HG02798 (cell line): ENCODE data around the gene PHF13.

Experiments
- ATAC-seq: cut with Tn5 transposase; IDR thresholded peaks from one replicate; pipeline ENCODE4 v1.9.1; 2021; ENCODE audit warnings: mild to moderate bottlenecking; ENCODE audit not compliant: unreplicated experiment, poor library complexity

PHF13 gene

GRCh38 chr1:6601049-6601922 is 12.2 kb upstream of the PHF13 start:
- peak; percentile 32 for ATAC-seq

GRCh38 chr1:6601923-6602668 is 11.4 kb upstream of the PHF13 start:
- peak; percentile 9 for ATAC-seq

- ATAC-seq = peak; percentile 65
Observed at GRCh38 chr1:6602669-6603237, 10.8 kb upstream of the PHF13 start, which contains the start of gene KLHL21. Gene KLHL21 (minus strand): TSS chr1:6602869. CDS start chr1:6602817, 52 bp downstream.

- no peak for ATAC-seq
Observed at GRCh38 chr1:6603238-6603914, 10.2 kb upstream of the PHF13 start.

- ATAC-seq = no peak
Observed at GRCh38 chr1:6603915-6604558, 9.5 kb upstream of the PHF13 start.

- ATAC-seq = no peak
Observed at GRCh38 chr1:6612641-6613360, 730 bp upstream of the PHF13 start.

GRCh38 chr1:6614019-6614928 is 743 bp downstream of the PHF13 start:
- no peak for ATAC-seq

- ATAC-seq = no peak
Observed at GRCh38 chr1:6614929-6615785, 1.6 kb downstream of the PHF13 start.

GRCh38 chr1:6619045-6619444 is 5.5 kb downstream of the PHF13 start:
- ATAC-seq = no peak

GRCh38 chr1:6621429-6622391 is 8.2 kb downstream of the PHF13 start:
- no peak for ATAC-seq

GRCh38 chr1:6622396-6623152 is 9.0 kb downstream of the PHF13 start:
- ATAC-seq = no peak

GRCh38 chr1:6623269-6623965 is 9.9 kb downstream of the PHF13 start:
- no peak for ATAC-seq

GRCh38 chr1:6624710-6625583 is 11.4 kb downstream of the PHF13 start, which contains the start of gene THAP3:
Gene THAP3 (plus strand): TSS chr1:6624868. CDS start chr1:6625219, 351 bp downstream.
- peak; percentile 81 for ATAC-seq

GRCh38 chr1:6625584-6626149 is 12.1 kb downstream of the PHF13 start:
- peak; percentile 9 for ATAC-seq
